ENCODE data around the gene PERM1.
A peak's percentile ranks its signal among the peaks of the same experiment; 100 is the strongest.
"Not testable (repeated sequence)": the region's sequence is repeated elsewhere in the genome, so short reads cannot be mapped to it uniquely, and the experiment has no call there.

The PERM1 gene

GRCh38 chr1:1014799-1015681 is 33.1 kb upstream of the PERM1 start:
- no peak for DNase-seq

- no peak for DNase-seq
These were observed 32.2 kb upstream of the PERM1 start for GRCh38 chr1:1013922-1014648.

GRCh38 chr1:1013105-1013921 is 31.4 kb upstream of the PERM1 start, which contains the start of gene ISG15:
ISG15 (plus strand) TSS chr1:1013497; CDS start chr1:1013574, 77 bp downstream.
- DNase-seq: peak; percentile 53

- not testable (repeated sequence) for DNase-seq
These were observed 30.8 kb upstream of the PERM1 start for GRCh38 chr1:1012736-1013104.

- no peak for DNase-seq
These were observed 29.6 kb upstream of the PERM1 start for GRCh38 chr1:1011396-1011949.

- not testable (repeated sequence) for DNase-seq
These were observed 28.2 kb upstream of the PERM1 start for GRCh38 chr1:1010131-1010530.

- DNase-seq: no peak
These were observed 24.6 kb upstream of the PERM1 start for GRCh38 chr1:1006305-1007159.

GRCh38 chr1:1005774-1006304 is 23.9 kb upstream of the PERM1 start:
- DNase-seq: no peak

GRCh38 chr1:1004780-1005697 is 23.1 kb upstream of the PERM1 start:
- no peak for DNase-seq

- DNase-seq: no peak
These were observed 22.5 kb upstream of the PERM1 start for GRCh38 chr1:1004420-1004779.

- no peak for DNase-seq
These were observed 21.9 kb upstream of the PERM1 start for GRCh38 chr1:1003618-1004419.

- DNase-seq: no peak
These were observed 19.3 kb upstream of the PERM1 start for GRCh38 chr1:1001057-1001783.

GRCh38 chr1:1000357-1001056 is 18.6 kb upstream of the PERM1 start:
- DNase-seq: peak; percentile 73

- peak; percentile 73 for DNase-seq
These were observed 17.9 kb upstream of the PERM1 start, which contains the start of gene HES4 for GRCh38 chr1:999725-1000356. HES4 (minus strand) TSS chr1:1000097; CDS start chr1:999973, 124 bp downstream.

GRCh38 chr1:998995-999724 is 17.3 kb upstream of the PERM1 start:
- DNase-seq: no peak

- DNase-seq: no peak
These were observed 16.8 kb upstream of the PERM1 start for GRCh38 chr1:998745-998994.

All from NCI-H1048 (cell line).